HG03575 (cell line): Measurements from ENCODE around the gene BACE1.

Source experiments
- ATAC-seq: cut with Tn5 transposase; IDR thresholded peaks from one replicate; pipeline ENCODE4 v1.9.1; 2021; ENCODE audit not compliant: unreplicated experiment, insufficient number of reproducible peaks, low FRiP score; ENCODE audit errors: extremely low read depth

Gene BACE1

DNA sequence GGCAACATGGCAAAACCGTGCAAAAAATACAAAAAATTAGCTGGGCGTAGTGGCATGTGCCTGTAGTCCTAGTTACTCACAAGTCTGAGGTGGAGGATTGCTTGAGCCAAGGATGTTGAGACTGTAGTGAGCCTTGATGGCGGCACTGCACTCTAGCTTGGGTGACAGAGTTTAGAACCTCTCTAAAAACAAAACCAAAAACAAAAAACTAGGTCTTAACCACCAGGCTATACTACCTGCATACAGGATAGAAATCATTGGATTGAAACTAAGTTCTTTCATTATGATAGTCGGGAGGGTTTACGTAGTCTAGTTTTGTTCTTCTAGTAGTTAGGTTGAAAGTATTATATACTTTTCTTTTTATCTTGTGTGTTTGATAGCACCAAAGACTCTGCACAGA is 77.8 kb downstream of the BACE1 start:
- no peak for ATAC-seq
